HG03039 (cell line): Measurements from ENCODE around the gene DNAJC16.
A peak's percentile ranks its signal among the peaks of the same experiment; 100 is the strongest.
"Not testable (repeated sequence)": the region's sequence is repeated elsewhere in the genome, so short reads cannot be mapped to it uniquely, and the experiment has no call there.

Experiments
- ATAC-seq: cut with Tn5 transposase; IDR thresholded peaks from one replicate; pipeline ENCODE4 v1.9.1; 2021; ENCODE audit warnings: mild to moderate bottlenecking, moderate library complexity; ENCODE audit not compliant: unreplicated experiment

DNAJC16 gene

DNA sequence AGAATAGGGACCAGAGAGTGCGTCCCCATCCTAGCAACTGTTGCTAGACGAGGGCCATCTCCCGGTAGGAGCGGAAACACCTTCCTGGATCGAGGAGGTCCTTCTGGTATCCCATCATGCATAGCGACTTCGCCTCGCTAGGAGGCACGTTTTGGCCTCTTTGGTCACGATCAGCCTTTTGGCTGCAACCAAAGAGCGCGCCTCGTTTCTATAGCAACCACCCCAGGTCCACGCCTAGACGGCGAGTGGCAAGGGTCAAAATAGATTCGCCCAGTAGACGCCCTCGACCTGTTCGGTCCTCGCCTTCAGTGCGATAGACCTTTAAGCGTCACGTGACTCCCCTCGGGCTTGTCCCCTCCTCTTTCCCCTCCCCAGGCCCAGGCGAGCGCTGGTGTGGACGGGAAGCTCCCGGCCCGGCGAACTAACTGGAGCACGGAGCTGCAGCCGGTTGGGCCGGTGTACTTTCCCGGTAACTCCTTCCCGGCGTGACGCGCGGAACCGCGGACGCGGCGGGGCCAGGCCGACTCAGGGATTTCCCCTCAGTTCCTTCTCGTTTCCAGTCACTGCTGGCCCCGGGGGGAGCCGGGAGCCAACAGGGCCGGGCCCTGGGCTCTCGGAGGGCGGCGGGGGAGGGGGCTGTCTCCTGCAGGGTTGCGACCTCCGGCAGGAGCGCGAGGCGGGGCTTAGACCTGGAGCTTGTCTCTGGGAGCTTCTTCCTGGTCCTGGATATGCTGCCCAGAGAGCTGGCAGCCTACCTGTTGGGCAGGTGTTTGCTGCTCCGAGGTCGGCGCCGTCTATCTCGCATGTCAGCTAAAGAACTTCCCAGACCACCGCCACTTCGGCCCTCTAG lies at the start of gene DNAJC16:
TSS of gene DNAJC16 (plus strand) at position 359 of the 850 bp plus-strand sequence. CDS start 2,258 bp downstream, outside the sequence.
- peak; percentile 44 for ATAC-seq

DNA sequence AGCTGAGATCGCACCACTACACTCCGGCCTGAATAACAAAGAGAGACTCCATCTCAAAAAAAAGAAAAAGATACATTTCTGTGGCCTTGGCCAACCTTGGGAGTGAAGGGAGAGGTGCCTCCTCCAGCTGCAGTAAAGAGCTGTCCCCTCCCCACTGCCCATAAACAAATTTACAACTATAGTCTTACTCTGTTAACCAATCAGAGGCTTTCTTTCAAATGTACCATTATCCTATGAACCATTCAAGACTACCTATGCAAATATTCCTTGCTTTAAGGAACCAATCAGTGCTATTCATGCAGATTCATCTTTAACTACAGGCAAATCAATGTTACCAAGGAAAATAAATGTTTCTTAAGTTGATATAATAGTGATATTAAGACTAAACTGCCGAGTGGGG lies 49.7 kb upstream of the DNAJC16 start:
- no peak for ATAC-seq

DNA sequence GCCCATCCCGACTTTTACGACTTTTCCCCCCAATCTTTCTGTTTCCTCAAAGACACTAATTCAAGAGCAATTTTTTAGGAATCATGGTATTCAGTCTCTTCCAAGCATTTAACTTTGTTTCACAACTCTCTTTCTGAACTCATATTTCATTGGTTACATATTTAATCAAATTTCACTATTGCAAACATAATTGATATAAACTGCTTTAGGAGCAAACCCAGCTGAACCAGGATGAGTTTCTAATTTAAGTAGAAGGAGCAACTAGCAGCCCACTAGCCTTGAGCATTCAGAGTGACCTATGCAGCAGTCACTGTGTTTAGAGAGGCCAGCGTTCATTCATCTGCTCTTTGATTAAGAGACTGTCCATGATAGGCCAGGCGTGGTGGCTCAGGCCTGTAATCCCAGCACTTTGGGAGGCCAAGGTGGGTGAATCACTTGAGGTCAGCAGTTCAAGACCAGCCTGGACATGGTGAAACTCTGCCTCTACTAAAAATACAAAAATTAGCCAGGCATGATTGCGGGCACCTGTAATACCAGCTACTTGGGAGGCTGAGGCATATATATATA lies 48.9 kb upstream of the DNAJC16 start:
- no peak for ATAC-seq

GRCh38 chr1:15479654-15480347 lies 46.8 kb upstream of the DNAJC16 start:
- ATAC-seq, result no peak

DNA sequence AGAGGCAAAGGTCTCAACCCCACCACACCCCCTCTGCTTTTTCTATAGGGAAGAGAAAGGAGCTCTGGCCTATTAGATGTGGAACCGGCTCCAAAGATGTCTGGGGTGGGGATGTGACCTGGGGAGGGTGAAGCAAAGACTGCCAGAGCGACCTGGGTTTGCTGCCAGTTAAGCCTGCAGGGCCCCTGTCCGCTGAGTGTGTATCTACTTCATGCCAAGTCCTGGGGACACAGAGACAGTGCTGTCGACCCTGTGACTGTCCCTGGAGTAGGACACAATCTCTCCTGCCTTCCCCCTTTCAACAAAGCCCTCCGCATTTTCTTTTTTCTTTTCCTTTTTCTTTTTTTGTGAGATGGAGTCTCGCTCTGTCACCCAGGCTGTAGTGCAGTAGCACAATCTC lies 44.2 kb upstream of the DNAJC16 start:
- not testable (repeated sequence) for ATAC-seq

GRCh38 chr1:15482983-15483543 lies 43.6 kb upstream of the DNAJC16 start:
- not testable (repeated sequence) for ATAC-seq

DNA sequence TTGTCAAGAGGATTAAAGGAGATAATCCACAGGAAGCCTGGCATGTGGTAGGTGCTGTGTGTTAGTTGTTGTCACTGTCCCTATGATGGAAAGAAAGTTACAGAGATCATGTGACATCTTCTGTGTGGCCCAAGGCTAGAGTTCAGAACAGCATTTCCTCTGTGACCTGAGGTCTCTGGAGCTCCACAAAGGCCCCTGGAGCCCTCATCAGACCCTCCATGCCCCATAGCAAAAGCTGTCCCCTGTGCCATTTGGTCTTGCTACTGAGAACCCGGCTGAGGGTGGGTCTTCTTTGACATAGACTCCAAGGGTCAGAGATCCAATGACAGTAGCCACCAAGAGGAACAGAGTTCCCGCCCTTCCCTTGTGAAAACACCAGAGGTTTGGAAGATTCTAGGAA lies 42.7 kb upstream of the DNAJC16 start:
- ATAC-seq, result no peak

- not testable (repeated sequence) for ATAC-seq
Observed at GRCh38 chr1:15484443-15484842, 42.2 kb upstream of the DNAJC16 start.

DNA sequence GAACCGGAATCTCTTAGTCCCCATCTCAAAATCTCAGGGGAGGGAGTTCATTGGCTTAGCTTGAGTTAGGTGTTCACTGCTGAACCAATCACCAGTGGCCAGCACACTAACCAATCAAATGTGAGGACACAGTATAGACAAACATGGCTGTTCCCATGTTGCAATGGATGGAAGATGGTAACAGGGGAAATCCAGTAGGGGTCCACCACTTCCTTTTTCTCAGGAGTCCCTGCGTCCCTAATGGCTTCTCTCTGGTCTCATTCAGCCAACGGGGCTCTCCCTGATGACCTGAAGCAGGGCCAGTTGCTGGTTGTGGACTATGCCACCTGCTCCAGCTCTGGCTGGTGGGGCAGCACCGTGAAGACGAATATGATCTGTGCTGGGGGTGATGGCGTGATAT lies 41.0 kb upstream of the DNAJC16 start:
- ATAC-seq, result no peak

- ATAC-seq, result not testable (repeated sequence)
Observed at GRCh38 chr1:15486844-15487610, 39.6 kb upstream of the DNAJC16 start.

DNA sequence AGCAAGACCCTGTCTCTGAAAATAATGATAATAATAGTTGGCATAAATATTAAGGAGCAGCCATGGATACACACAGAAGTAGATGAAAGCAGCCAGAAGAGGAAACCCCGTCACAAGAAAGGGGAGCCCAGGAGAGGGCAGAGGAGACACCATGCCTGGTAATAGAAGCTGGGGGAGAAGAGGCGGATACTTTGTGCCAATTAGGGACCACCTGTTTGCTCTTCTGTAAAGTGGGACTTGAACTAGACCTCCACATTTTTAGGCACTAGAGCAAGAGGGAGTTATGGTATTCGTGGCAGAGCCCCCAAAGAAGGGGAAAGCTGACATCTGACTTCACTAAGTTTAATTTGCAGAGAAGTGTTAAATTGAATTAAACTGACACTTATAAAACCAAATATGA lies 38.3 kb upstream of the DNAJC16 start:
- ATAC-seq, result no peak

DNA sequence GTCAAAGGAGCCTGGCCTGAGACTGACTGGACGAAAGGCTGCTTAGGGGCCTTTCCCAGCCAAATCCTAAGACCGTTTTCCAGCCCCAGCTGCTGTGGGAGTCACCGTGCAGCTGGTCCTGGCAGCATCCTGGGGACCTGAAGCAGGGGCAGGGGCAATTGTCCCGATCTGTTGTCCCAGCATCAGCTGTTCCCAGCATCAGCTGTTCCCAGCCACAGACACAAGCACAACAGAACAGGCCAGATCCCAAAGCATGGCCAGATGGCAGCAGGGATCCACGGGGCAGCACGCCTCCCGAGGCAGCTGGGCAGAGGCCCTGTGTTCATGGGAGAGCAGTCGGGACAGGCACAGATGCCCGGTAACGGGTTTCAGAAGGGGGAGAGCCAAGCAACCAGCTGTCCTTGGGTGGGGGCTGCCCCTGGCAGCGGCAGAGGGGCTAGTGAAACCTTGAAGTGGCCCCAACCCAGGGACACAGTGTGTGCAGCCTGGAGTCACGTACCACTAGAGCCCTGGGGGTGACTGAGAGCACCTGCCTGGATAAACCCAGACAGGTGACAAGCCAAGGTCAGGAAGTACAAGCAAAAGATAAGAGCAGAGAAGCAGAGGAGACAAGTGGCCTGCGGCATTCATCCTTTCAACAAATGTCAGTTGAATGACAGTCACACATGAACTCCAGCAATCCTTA lies 37.5 kb upstream of the DNAJC16 start:
- ATAC-seq, result no peak

DNA sequence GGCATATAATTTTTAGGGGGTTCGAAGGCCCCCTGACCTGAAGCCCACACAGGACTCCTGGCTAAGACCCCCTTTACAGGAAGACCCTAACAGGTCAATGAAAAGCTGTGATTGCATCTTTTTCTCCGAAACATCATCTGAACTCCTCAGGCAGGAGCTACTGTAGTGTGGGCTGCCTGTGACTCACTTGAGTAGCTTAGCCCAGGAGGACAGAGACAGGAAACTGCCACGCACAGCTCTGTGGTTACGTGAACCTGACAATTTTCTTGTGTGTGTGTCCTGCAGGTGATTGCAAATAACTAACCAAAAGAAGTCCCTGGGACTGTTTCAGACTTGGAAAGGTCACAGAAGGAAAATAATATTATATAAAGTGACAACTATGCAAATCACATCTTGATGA lies 35.6 kb upstream of the DNAJC16 start:
- ATAC-seq, result not testable (repeated sequence)

DNA sequence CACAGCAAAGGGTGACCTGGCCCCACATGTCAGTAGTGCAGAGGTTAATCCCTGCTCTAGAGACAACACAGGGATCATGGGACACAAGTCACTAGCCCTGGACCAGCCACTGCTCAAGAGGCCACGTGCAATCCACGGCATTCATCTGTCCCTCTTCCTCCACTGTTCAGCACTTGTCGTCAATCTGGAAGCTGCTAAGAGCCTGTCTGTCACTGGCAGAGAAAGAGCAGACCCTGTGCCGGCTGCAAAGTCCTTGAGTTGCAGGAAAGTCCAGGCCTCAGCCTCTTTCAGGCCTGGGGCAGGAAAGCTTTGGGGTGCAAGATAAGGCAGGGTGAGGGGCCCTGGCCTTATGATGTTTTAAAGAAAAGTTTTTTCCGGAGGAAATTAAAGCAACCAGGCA lies 34.1 kb upstream of the DNAJC16 start:
- no peak for ATAC-seq

- ATAC-seq, result no peak
Observed at GRCh38 chr1:15493869-15494390, 32.7 kb upstream of the DNAJC16 start.

GRCh38 chr1:15500184-15501178 lies 26.2 kb upstream of the DNAJC16 start:
- no peak for ATAC-seq

DNA sequence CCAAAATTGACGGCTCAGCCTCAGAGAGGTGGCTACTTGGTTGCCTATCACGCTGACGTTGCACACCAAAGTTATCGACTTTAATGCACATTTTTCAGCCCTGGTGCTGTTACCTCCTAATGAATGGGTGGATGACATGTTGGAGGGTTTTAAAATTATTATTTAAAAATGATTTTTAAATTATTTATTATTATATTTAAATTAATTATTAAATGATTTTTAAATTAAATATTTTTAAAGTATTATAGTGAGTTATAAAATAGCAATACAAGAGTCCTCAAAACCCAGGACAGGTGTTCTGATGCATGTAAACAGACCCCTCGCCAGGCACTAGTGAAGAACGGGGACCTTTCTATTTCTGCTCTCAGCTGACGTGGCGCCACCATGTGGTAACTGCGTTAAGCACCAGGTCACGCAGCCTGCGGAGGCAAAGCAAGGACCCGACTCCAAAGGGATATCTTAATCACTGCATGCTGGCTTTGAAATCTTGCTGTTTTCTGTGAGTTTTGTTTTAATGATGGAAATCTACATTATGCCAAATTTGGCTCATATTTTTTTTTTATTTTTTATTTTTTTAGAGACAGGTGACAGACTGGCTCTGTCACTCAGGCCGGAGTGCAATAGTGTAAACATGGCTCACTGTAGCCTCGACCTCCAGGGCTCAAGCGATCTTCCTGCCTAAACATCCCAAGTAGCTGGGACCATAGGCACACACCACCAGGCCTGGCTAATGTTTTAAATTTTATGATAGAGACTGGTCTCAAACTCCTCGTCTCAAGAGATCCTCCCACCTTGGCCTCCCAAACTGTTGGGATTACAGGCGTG lies 25.2 kb upstream of the DNAJC16 start:
- no peak for ATAC-seq

GRCh38 chr1:15504436-15504835 lies 22.2 kb upstream of the DNAJC16 start:
- ATAC-seq, result no peak
